Keratinocyte (primary cell): ENCODE measurements around the gene ERH. TPM values are rescaled to one million over a fixed set of nuclear protein-coding genes. Genes with fewer than 3 reads are reported as not detected.

Experiments
- DNase-seq: peaks from one replicate; pipeline ENCODE4 v3.0.0-alpha.2; 2011; ENCODE audit warnings: low read depth, missing footprints, low spot score
- FAIRE-seq: peaks from 2 replicates; lab custom pipeline; 2011; peaks lifted over from hg19 to GRCh38; lab: Jason Lieb, UNC
- H2AFZ ChIP-seq: 2 replicates; pipeline ENCODE4 v1.6.0; 2012; ENCODE audit warnings: low read length, control low read depth, inconsistent platforms; ENCODE audit not compliant: control insufficient read depth
- H3K27ac ChIP-seq: 2 replicates; pipeline ENCODE4 v1.5.1; 2011; ENCODE audit warnings: low read length; ENCODE audit not compliant: control insufficient read depth, insufficient read depth
- H3K27me3 ChIP-seq: 3 replicates; pipeline ENCODE4 v1.6.0; 2011; ENCODE audit warnings: low read length; ENCODE audit not compliant: control insufficient read depth, insufficient read depth; ENCODE audit errors: extremely low read depth
- H3K36me3 ChIP-seq, 2 experiments: 2 replicates in 1 of 2; 3 replicates in 1 of 2; pipeline ENCODE4 v1.5.1; 2011; ENCODE audit warnings: low read length in 2 of 2, mild to moderate bottlenecking in 1 of 2; ENCODE audit not compliant: control insufficient read depth in 2 of 2, insufficient read depth in 2 of 2; ENCODE audit errors: extremely low read depth in 1 of 2
- H3K4me1 ChIP-seq: 3 replicates; pipeline ENCODE4 v1.5.1; 2011; ENCODE audit warnings: low read length; ENCODE audit not compliant: control insufficient read depth, insufficient read depth; ENCODE audit errors: extremely low read depth
- H3K4me2 ChIP-seq: 3 replicates; pipeline ENCODE4 v1.6.0; 2011; ENCODE audit warnings: low read depth, low read length; ENCODE audit not compliant: control insufficient read depth, insufficient read depth; ENCODE audit errors: extremely low read depth
- H3K4me3 ChIP-seq, 3 experiments: fragments of 200-600 bp in 1 of 3; sonication (generic) in 1 of 3; 2 replicates in 2 of 3; 3 replicates in 1 of 3; pipeline ENCODE4 v1.5.1; 2011 to 2016; ENCODE audit warnings: low read length in 3 of 3, mild to moderate bottlenecking in 3 of 3, control low read depth in 2 of 3, inconsistent platforms in 1 of 3, low read depth in 1 of 3, mixed read lengths in 1 of 3, mixed run types in 1 of 3, moderate library complexity in 1 of 3; ENCODE audit not compliant: control insufficient read depth in 2 of 3, insufficient read depth in 2 of 3; ENCODE audit errors: extremely low read depth in 1 of 3
- H3K79me2 ChIP-seq: 2 replicates; pipeline ENCODE4 v1.6.0; 2012; ENCODE audit warnings: low read length; ENCODE audit not compliant: control insufficient read depth, insufficient read depth
- H3K9ac ChIP-seq: 3 replicates; pipeline ENCODE4 v1.6.0; 2011; ENCODE audit warnings: low read length; ENCODE audit not compliant: control insufficient read depth, insufficient read depth; ENCODE audit errors: extremely low read depth
- H3K9me1 ChIP-seq: 3 replicates; pipeline ENCODE4 v1.6.0; 2011; ENCODE audit warnings: low read length; ENCODE audit not compliant: control insufficient read depth, insufficient read depth; ENCODE audit errors: extremely low read depth
- H3K9me3 ChIP-seq: 2 replicates; pipeline ENCODE4 v1.5.1; 2012; ENCODE audit warnings: low read depth, low read length; ENCODE audit not compliant: control insufficient read depth
- H4K20me1 ChIP-seq: 3 replicates; pipeline ENCODE4 v1.6.0; 2011; ENCODE audit warnings: low read length; ENCODE audit not compliant: control insufficient read depth, insufficient read depth; ENCODE audit errors: extremely low read depth
- EZH2 ChIP-seq: IDR thresholded peaks from one replicate; pipeline ENCODE4 v1.6.1; 2012; ENCODE audit warnings: inconsistent platforms, mild to moderate bottlenecking, low read length, moderate library complexity
- dilution Hi-C: fragments of 300-500 bp; cut with MboI; formaldehyde crosslinking; loops from one replicate; pipeline ENCODE4 v1.7.0; 2020; ENCODE audit warnings: low sequenced_read_pairs; ENCODE audit not compliant: extremely low pct_ligation_motif_present
- polyA plus RNA-seq, 5 experiments: library from polyadenylated mRNA; depleted of rRNA in 3 of 5; stranded (reverse) in 3 of 5; stranded (forward) in 1 of 5; unstranded in 1 of 5; fragments of >200 nt; gene quantifications; 1 replicate in 1 of 5; 2 replicates in 3 of 5; 3 replicates in 1 of 5; pipeline versions ENCODE4 v1.2.1 to v1.2.3, GENCODE V29; 2011 to 2012; ENCODE audit warnings: missing spikeins in 2 of 5, low read depth in 1 of 5, low replicate concordance in 1 of 5
- TF ChIP-seq, protein P1 (sequence below), 3 experiments: IDR thresholded peaks in 1 of 3; conservative IDR thresholded peaks in 1 of 3; optimal IDR thresholded peaks in 1 of 3; 2 replicates in 2 of 3; 3 replicates in 1 of 3; pipeline versions ENCODE3 to v1.5.1; 2011; ENCODE audit warnings: low read length in 3 of 3, mild to moderate bottlenecking in 3 of 3, moderate library complexity in 2 of 3, control low read depth in 1 of 3, inconsistent platforms in 1 of 3; ENCODE audit not compliant: insufficient read depth in 2 of 3; ENCODE audit errors: extremely low read depth in 1 of 3

Gene ERH
- polyA plus RNA-seq, 1 donor (not counting 4 experiments of a cell fraction or from before 2014, with no cell fraction given): 256 TPM

DNA sequence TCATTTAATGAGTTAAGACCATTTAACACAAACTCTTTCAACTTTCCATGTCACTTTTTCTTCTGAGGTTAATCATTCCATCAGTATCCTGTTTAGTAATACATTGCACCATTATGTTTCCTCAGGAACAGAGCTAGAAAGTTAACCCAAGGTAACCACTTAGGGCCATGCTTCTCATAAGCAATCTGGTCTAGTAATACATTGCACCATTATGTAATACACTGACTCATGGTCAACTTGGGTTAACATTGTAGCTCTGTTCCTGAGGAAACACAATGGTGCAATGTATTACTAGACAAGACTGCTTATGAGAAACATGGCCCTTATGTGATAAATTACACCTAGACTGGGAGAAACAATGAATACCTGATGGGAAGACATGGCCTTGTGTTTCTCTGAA is 21.7 kb downstream of the ERH start:
- peaks cover 4 to 15% of the 10 kb centered on the region in 2 experiments for H3K36me3 ChIP-seq
- DNase-seq (no peak), FAIRE-seq (no peak)
- H3K9ac ChIP-seq: no peak overlapping the region
- H2AFZ ChIP-seq: no peak overlapping the region
- H3K27ac ChIP-seq: no peak overlapping the region
- TF ChIP-seq, protein P1, sequence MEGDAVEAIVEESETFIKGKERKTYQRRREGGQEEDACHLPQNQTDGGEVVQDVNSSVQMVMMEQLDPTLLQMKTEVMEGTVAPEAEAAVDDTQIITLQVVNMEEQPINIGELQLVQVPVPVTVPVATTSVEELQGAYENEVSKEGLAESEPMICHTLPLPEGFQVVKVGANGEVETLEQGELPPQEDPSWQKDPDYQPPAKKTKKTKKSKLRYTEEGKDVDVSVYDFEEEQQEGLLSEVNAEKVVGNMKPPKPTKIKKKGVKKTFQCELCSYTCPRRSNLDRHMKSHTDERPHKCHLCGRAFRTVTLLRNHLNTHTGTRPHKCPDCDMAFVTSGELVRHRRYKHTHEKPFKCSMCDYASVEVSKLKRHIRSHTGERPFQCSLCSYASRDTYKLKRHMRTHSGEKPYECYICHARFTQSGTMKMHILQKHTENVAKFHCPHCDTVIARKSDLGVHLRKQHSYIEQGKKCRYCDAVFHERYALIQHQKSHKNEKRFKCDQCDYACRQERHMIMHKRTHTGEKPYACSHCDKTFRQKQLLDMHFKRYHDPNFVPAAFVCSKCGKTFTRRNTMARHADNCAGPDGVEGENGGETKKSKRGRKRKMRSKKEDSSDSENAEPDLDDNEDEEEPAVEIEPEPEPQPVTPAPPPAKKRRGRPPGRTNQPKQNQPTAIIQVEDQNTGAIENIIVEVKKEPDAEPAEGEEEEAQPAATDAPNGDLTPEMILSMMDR (optimal IDR thresholded peaks at IDR 0.05 in 1 of 3, IDR thresholded peaks at IDR 0.05 in 1 of 3, conservative IDR thresholded peaks at IDR 0.05 in 1 of 3; ENCODE audit: extremely low read depth in 1 of 3, insufficient read depth in 2 of 3, low read length in 3 of 3): no peak
- TF ChIP-seq EZH2: no peak
- H3K79me2 ChIP-seq: peaks cover 4% of the 10 kb centered on the region
- peaks cover 3% of the 10 kb centered on the region for H4K20me1 ChIP-seq
- no peak overlapping the region for H3K4me2 ChIP-seq
- dilution Hi-C loops: no loop called here
- no peaks in the 10 kb centered on the region for H3K4me1 ChIP-seq
- H3K27me3 ChIP-seq: no peaks in the 10 kb centered on the region
- H3K9me3 ChIP-seq: no peaks in the 10 kb centered on the region
- H3K9me1 ChIP-seq: no peaks in the 10 kb centered on the region
- no peak overlapping the region for H3K4me3 ChIP-seq

GRCh38 chr14:69375722-69376121 is 22.4 kb downstream of the ERH start:
- dilution Hi-C loops: no loop called here
- Histone ChIP-seq H3K36me3 (peaks cover 4 to 15% of the 10 kb centered on the region in 2 experiments), H3K27me3 (no peaks in the 10 kb centered on the region), H3K9ac (no peak overlapping the region), H3K27ac (no peak overlapping the region), H3K9me1 (no peaks in the 10 kb centered on the region), H3K4me2 (no peak overlapping the region), H2AFZ (no peak overlapping the region), H4K20me1 (peaks cover 3% of the 10 kb centered on the region), H3K4me3 (no peak overlapping the region), H3K9me3 (no peaks in the 10 kb centered on the region), H3K4me1 (no peaks in the 10 kb centered on the region), H3K79me2 (peaks cover 2% of the 10 kb centered on the region)
- TF ChIP-seq, protein P1 (optimal IDR thresholded peaks at IDR 0.05 in 1 of 3, IDR thresholded peaks at IDR 0.05 in 1 of 3, conservative IDR thresholded peaks at IDR 0.05 in 1 of 3; ENCODE audit: extremely low read depth in 1 of 3, insufficient read depth in 2 of 3, low read length in 3 of 3): no peak
- TF ChIP-seq EZH2: no peak
- FAIRE-seq (no peak), DNase-seq (no peak)
